ENCODE measurements around the gene C2orf81.

Gene C2orf81

DNA sequence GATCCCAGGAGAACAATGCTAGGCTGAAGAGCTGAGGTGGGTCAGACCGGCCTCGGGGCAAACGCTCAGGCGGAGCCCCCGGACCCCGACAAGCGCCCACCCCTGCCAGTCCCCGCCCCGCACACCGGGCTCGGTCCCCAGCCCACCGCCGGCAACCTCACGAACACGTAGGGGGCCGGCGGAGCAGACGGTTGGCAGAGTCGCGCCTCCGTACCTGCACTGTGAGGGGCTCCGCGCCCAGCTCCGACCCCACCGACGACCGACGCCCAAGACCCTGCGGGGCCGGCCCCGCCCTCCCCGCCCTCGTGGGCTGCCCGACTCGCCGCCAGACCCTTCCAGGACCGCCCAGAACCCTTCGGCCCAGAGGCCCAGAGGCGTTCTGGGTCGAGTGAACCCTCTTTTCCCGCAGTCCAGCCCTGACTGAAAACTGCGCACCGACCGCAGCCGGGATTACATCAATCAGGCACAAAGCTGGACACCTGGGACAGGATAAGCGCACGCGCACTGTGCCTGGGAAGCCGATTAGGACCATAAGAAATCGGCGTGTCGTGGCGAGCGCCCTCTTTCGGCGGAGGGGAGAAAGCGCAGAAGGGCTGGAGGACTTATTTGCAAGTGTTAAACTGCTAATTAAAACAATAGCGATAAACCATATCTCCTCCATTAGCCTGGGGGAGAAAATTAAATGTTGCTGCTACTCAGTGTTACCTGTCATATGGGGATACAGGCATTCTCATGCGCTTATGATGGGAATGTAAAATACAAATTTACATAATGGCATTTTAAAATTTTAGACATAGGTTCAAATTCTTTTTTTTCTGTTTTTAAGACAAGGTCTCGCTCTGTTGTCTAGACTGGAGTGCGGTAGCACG is 29.6 kb downstream of the C2orf81 start:
- in situ Hi-C loops (cut with HindIII; ENCODE audit: low sequenced_read_pairs): no loop called here

DNA sequence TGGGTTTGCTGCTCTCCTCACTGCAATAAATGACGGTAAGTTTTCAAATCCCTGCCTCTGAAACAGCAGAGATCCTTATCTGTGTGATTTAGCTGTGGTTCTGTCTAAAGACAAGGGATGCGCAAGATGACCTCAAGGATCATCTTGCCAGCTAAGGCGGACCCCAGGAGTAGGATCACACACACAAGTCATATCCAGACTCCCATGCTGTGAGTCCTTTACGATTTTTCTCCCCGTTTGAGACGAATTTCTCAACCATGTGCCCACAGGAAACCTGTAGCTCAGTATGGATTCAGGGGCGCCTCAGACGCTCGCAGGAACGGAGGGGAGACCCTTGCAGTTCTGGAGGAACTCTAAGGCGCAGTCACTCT is 30.2 kb downstream of the C2orf81 start:
- in situ Hi-C loops (cut with HindIII; ENCODE audit: low sequenced_read_pairs): no loop called here

DNA sequence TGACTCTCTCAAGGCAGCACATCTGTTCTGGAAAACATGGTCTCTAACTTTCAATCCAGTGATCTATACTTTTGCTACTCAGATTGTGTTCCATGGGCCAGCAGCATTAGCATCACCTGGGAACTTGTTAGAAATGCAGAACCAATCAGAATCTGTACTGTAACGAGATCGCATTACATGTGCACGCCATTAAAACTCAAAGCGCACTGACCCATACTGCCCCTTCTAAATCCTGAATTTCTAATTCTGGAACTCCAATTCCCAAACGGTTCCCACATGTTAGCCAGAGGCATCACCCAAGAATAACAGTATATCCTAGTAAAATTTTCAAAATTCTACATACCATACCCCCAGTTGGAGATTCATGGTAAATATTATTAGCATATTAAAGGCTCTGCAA is 30.8 kb downstream of the C2orf81 start:
- in situ Hi-C loops (cut with HindIII; ENCODE audit: low sequenced_read_pairs): no loop called here

DNA sequence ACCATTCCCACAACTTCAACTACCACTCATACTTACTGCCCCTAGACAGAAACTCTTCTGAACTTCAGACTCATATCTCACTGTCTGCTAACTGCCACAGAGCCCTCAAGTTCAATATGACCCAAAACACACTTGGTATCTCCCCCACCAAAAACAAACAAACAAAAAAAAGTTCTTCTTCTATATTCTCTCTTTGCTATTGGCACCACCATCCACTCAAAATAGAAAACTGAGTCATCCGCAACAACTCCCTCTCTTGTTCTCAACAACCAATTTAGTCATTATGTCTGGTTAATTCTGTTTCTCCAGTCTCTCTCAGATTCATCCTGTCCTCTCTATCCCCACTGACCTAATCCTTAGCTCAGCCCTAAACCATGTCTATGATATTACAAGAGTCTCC is 34.1 kb downstream of the C2orf81 start:
- in situ Hi-C loops (cut with HindIII; ENCODE audit: low sequenced_read_pairs): no loop called here

DNA sequence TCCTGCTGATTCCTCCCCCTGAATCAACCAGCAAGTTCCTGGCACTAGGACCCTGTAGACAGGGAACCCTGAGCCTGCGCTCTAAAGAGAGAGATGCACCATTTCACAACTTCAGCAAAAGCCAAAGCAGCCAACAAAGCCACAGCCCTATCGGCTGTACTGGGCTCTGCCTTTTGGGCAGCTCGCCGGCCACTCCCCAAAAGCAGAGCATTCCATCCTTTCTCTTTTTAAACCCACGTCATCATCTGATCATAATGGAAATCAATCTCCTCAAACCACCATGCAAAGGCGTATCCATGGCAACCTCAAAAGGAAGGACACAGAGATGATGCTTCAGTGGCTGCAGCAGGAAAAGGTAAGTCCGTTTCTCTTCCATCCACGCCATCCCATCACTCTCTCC is 36.0 kb downstream of the C2orf81 start:
- in situ Hi-C loops (cut with HindIII; ENCODE audit: low sequenced_read_pairs): no loop called here

DNA sequence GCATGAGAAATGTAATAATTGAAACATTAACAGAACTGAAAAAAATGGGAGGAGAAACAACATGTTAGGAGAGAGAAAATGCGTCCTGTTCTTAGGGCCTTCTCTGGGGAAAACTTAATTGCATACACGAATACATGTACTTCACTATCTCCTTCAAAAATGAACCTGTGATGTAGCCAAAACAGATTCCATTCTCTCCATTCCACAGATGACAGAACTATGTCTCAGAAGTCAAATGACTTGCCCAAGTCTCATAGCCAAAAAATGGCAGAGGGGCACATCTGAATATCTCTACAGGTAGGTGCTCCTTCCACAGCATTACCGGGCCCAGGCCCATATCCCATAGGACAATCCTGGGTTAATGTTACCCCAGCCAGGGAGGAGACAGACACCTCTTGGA is 37.4 kb downstream of the C2orf81 start:
- in situ Hi-C loops (cut with HindIII; ENCODE audit: low sequenced_read_pairs): no loop called here

DNA sequence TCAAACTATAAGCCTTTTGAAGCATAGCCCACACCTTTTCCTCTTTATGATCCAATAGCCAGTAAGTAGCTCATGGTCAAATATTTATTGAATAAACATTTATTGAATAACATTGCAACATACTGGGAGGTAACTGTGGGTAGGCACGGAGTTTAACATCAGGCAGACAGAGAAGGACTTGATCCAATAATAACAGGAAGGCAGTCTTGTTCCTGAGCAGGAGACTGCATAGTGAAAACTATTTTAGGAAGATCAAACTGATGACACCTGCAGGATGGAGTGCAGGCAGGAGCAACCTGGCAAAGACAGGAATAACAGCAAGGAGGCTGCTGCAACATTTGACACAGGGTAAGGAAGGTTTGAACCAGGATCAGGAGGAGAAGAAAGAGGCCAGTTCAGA is 38.2 kb downstream of the C2orf81 start:
- in situ Hi-C loops (cut with HindIII; ENCODE audit: low sequenced_read_pairs): no loop called here

DNA sequence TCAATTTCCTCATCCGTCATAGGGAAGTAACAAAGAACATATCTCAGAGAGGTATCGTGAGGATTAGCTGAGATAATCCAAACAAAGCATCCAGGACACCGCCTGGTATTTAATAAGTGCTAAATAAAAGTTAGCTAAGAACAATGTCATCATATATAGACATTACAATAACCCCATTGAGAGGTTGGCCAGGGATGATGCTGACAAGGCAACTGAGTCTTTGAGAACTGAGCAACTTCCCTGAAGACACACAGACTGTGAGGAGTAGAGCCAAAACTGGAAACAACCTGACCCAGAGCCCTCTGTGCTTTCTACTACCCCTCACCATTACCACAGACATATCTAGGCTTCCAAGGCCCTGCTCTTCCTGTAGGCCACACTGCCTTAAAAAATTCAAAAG is 39.7 kb downstream of the C2orf81 start:
- in situ Hi-C loops (cut with HindIII; ENCODE audit: low sequenced_read_pairs): no loop called here

DNA sequence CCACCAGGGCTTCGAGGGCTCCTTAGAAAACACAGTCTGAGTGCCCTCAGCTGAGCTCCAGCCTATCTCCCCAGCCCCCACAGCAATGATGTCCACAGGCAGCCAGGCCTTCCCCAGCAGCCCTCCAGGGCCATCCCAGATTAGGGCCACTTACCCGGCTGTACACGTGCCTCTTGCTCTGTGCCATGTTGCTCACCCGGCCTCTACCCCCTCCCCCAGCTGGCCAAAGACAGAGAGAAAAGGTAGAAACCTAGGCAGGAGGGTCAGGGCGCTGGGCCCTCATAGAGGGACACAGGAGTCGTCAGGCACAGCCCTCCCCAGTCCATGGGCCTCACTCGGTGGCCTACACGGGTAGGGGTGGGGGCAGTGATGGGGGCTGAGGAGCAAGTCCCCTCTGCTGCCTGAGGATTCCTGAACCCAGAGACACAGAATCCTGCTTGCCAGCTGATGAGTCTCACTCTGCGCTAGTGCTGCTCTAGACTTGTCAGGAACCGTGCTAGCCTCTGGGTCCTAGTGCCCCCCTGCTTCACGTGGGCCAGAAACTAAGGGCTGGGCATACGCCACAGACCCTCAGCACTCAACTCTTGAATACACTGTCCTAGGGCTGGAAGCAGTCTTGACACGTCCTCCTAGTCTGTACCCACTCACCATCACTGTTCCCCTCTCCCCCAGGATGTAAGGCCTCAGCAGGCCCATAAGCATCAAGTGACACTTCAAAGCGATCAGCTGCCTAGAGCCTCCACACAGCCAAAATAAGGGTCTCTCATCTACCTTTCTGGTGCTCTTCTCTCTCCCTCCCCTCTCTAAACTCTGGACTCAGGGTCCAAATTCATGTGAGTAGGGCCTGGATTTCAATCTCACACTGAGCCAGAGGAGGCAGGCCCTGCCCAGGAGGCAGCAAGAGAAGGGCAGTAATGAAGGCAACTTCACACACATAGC is 41.3 kb downstream of the C2orf81 start, which contains the start of gene DCTN1:
Gene DCTN1, minus strand, starts transcription at position 461 of the 939 bp plus-strand sequence. Its CDS starts 274 bp downstream, at position 187.
- in situ Hi-C loops (cut with HindIII; ENCODE audit: low sequenced_read_pairs): no loop called here

DNA sequence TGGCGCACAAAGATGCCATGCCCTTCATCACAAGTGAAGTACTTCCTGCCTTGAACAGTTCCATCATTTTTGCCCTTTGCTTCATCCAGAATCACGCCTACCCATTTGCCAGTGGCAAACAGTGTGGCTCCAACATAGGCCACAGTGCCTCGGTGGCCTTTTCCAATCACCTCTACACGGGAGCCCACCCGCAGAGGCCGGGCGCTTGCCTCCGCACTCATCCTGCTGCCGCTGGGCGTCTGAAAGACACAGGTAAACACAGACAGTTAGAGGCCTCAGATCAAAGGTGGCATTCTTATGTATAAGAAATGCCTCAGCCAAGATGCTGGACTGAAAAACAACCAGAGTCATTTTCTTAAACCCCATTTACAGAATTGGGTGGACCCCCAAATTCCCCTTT is 43.4 kb downstream of the C2orf81 start:
- in situ Hi-C loops (cut with HindIII; ENCODE audit: low sequenced_read_pairs): no loop called here

DNA sequence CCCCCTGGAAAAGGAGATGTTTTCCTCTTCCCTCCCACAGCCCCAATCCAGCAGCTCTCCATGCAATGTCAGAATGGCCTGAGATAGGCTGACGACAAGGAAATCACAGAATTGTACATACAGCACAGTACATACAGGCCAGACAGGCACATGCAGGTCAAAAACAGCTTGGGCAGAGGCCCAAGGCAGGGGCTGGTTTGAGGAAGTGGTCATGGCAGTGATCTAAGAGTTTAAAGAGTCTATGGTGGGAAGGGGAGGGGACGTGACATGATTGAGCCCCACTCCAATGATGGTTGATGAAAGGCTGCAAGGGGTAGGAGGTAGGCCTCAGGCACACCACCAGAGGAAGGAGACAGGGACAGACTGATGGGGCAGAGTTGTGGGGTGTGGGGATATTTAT is 45.6 kb downstream of the C2orf81 start:
- in situ Hi-C loops (cut with HindIII; ENCODE audit: low sequenced_read_pairs): no loop called here

DNA sequence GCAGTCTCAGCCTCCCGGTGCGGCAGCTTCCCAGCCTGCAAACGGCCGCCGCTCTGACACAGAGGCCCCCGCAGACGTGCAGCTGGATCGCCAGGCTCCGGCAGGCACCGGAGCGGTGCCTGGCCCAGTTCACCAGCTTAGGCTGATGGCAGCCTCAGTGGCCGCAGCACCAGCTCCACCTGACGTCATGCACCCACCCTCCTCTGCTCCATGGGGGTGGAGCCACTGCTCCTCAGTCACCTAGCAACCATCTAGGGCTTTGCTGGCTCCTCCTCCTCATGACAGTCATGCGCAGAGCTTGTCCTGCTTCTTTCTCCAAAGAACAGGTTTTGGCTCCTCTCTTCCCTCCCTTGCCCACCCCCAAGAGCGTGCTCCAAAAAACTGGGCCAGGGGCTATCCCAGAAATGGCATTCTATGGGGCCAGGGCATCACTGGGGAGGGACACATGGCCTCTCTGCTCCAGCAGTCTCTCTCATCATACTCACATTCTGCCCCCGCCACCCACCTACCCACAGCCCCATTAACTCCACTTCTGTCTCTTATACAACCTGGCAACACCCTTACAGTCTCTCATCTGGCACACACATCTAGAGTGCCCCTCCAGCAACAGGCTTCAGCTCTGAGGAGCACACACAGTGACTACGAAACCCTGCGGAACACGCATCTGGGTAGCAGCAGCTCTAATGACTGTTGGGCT is 46.8 kb downstream of the C2orf81 start:
- in situ Hi-C loops (cut with HindIII; ENCODE audit: low sequenced_read_pairs): no loop called here

DNA sequence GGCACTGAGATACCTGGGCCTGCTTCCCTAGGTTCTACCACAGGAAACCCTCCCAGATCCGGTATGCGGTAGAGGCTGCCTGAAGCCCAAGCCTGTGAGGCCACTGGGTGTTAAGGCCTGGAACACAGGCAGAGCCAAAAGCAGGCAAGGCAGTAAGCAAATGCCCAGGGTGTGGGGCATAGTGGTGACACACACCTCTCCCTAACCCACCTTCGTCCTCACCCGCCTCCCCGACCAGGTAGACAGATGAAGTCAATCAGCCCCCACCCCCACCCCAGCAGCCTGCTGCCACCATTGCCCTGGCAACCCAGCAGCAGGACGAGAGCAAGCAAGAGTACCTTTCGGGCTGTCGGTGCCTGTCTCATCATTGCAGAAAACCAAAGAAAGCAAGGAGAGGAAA is 47.4 kb downstream of the C2orf81 start:
- in situ Hi-C loops (cut with HindIII; ENCODE audit: low sequenced_read_pairs): no loop called here

DNA sequence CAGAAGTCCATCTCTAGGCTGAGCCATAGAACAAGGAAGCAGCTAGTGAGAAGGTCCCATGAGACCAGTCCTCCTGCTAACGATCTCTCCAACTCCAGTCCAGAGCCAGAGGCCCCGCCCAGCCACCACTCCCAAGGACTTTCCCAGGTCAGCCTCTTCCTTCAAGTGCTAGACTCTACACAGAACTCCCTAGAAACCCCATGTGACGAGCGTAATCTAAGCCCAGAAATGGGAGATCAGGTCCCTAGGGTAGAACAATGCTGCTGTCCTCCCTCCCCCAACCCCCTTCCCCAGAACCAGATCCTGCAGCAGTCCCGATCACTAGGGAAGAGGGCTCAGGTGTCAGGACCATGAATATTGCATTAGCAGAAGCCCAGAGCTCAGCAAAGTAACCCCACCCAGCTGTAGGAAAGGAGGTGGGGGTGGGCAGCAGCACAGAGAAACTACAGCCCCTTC is 48.2 kb downstream of the C2orf81 start:
- in situ Hi-C loops (cut with HindIII; ENCODE audit: low sequenced_read_pairs): no loop called here

DNA sequence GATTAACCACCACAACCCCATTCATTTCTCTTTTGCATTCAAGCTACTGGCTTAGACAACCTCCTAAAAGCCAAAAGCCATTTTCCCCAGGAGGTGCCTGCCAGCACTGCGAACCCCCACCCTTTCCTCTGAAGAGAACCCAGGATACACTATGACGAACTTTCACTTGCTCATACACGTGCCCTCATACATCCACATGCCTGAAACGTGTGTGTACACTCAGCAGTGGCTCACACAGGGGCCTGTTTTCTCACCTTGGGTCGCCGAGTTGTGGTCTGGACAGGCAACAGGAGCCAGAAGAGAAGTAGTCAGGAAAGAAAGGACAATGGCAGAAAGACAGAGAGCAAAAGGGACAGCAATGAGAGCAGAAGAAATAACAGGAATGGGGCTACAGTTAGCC is 48.7 kb downstream of the C2orf81 start:
- in situ Hi-C loops (cut with HindIII; ENCODE audit: low sequenced_read_pairs): no loop called here

DNA sequence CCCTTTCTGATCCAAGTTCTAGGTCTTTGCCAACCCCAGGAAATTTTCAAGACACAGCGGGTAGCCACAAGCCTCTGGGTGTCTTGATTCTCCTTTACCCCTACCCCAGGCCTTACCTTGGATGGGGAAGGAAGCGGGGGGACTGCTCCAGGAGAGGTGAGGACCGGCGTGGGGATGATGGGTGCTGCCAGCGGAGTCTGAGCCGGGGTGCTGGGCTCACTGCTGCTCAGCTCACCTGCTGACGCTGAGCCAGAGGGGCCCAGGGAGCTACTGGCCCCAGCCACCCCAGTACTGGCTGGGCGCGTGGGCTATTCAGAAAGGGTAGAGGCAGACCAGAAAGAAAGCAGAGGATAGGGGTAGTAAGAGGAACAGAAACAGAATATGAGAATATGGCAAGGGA is 50.0 kb downstream of the C2orf81 start:
- in situ Hi-C loops (cut with HindIII; ENCODE audit: low sequenced_read_pairs): no loop called here

DNA sequence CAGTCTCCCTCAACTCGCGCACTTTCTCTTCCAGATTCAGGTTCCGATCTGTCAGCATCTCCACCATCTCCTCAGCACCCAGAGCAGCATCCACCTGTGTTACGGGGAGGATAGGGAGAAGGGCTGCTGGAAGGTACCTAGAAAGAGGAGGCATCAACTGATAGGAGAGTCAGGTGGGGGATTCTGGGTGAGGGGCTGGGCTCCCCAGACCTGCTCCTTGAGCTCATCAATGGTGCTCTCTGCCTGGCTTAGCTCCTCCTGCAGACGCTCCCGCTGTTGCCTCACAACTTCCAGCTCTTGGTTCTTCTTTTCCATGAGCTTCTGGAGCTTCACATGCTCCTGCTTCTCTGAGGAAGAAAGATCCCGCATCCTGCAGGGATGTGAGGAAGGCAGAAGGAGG is 51.4 kb downstream of the C2orf81 start:
- in situ Hi-C loops (cut with HindIII; ENCODE audit: low sequenced_read_pairs): no loop called here

DNA sequence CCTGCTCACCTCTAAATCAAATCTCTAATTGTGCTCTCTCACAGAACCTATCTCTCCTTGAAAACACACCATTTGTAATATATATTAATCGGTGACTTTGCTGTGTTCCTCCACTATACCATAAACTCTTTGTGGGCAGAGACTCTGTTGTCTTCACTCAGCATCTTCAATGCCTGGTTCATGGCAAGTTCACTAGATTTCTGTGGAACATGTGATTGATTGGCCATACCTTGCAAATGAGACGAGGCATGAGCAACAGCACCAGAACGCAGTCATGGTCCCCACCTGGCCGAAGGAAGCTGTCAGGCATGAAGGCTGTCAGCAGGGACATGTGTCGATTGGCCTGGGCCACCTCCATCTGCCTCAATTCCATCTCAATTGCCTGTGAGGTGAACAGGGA is 52.9 kb downstream of the C2orf81 start:
- in situ Hi-C loops (cut with HindIII; ENCODE audit: low sequenced_read_pairs): no loop called here

DNA sequence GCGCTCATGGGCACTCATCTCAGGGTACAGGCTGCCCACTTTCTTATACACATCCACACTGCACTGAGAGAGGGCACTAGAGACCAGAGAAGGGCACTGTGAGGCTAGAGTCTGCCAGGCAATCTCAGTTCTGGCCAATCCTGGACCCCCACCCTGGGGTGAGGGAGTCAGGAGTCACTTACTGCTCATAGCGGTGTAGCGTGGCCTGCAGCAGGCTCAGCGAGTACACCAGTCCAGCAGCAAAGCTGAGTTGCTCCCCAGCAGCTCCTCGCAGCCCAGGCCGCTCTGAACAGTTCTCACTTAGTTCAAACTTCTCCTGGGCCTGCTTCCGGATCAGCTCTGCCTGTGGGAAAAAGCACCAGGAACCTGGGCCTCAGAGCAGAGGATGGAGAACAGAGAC is 53.6 kb downstream of the C2orf81 start:
- in situ Hi-C loops (cut with HindIII; ENCODE audit: low sequenced_read_pairs): no loop called here

DNA sequence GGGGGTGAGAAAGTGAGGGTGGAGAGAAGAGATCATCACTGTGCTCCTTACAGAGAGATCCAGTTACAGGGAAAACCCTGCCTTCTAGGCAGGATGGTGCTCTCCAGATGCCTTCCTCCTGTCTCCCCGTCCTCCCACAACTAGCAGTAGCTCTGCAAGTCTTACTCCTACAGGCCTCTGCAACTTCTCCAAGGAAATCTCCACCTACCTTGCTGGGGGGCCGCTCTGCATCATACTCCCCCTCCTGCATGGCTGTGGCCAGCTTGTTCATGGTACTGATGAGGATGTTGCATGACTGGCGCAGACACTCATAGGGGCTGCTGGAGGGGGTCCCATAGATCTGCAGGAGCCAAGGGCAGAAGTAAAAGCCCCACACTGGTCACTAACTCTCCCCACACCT is 55.4 kb downstream of the C2orf81 start:
- in situ Hi-C loops (cut with HindIII; ENCODE audit: low sequenced_read_pairs): no loop called here
